Hepatocyte (in vitro differentiated cells): ENCODE results near the gene PTPN5. TPM values are rescaled to one million over a fixed set of nuclear protein-coding genes. Genes with fewer than 3 reads are reported as not detected.
A peak's percentile ranks its signal among the peaks of the same experiment; 100 is the strongest.
"Not testable (repeated sequence)": the region's sequence is repeated elsewhere in the genome, so short reads cannot be mapped to it uniquely, and the experiment has no call there.

ENCODE experiments used
- DNase-seq: peaks from one replicate; pipeline ENCODE4 v3.0.0-alpha.2; 2016; ENCODE audit warnings: low spot score
- H2AFZ ChIP-seq: fragments of 200-600 bp; sonication (generic); 2 replicates; pipeline ENCODE4 v1.6.0; 2016; ENCODE audit warnings: antibody characterized with exemption, mild to moderate bottlenecking
- H3K27ac ChIP-seq: fragments of 200-600 bp; sonication (generic); 2 replicates; pipeline ENCODE4 v1.5.1; 2016; ENCODE audit warnings: mild to moderate bottlenecking
- H3K27me3 ChIP-seq: fragments of 200-600 bp; sonication (generic); 2 replicates; pipeline ENCODE4 v1.6.1; 2016
- H3K36me3 ChIP-seq: fragments of 200-600 bp; sonication (generic); replicated peaks from 2 replicates; pipeline ENCODE4 v1.5.1; 2016; ENCODE audit warnings: low read depth; ENCODE audit not compliant: insufficient read depth
- H3K4me1 ChIP-seq: fragments of 200-600 bp; sonication (generic); 2 replicates; pipeline ENCODE4 v1.5.1; 2016; ENCODE audit warnings: mild to moderate bottlenecking, moderate library complexity; ENCODE audit not compliant: insufficient read depth
- H3K4me2 ChIP-seq: fragments of 200-600 bp; sonication (generic); 2 replicates; pipeline ENCODE4 v1.6.0; 2016
- H3K4me3 ChIP-seq: fragments of 200-600 bp; sonication (generic); 2 replicates; pipeline ENCODE4 v1.5.1; 2016; ENCODE audit warnings: mild to moderate bottlenecking
- H3K79me2 ChIP-seq: fragments of 200-600 bp; sonication (generic); 2 replicates; pipeline ENCODE4 v1.6.0; 2017; ENCODE audit warnings: mild to moderate bottlenecking
- H3K9me2 ChIP-seq: fragments of 200-600 bp; sonication (generic); replicated peaks from 2 replicates; pipeline ENCODE4 v1.6.0; 2017; ENCODE audit warnings: mild to moderate bottlenecking; ENCODE audit not compliant: insufficient read depth
- H3K9me3 ChIP-seq: fragments of 200-600 bp; sonication (generic); 2 replicates; pipeline ENCODE4 v1.5.1; 2016; ENCODE audit warnings: low read depth, mild to moderate bottlenecking
- H4K20me1 ChIP-seq: fragments of 200-600 bp; sonication (generic); 2 replicates; pipeline ENCODE4 v1.6.0; 2016; ENCODE audit warnings: mild to moderate bottlenecking; ENCODE audit not compliant: insufficient read depth, poor library complexity, severe bottlenecking
- CTCF ChIP-seq: fragments of 200-600 bp; sonication (generic); IDR thresholded peaks from 2 replicates; pipeline ENCODE4 v1.5.1; 2016; ENCODE audit warnings: antibody characterized with exemption, mild to moderate bottlenecking; ENCODE audit not compliant: poor library complexity
- EZH2 ChIP-seq: fragments of 200-600 bp; sonication (generic); IDR thresholded peaks from 2 replicates; pipeline ENCODE4 v1.6.1; 2016; ENCODE audit warnings: antibody characterized with exemption, mild to moderate bottlenecking, borderline replicate concordance
- EZH2phosphoT487 ChIP-seq: fragments of 200-600 bp; sonication (generic); IDR thresholded peaks from one replicate; pipeline ENCODE4 v1.6.1; 2018; ENCODE audit warnings: antibody characterized with exemption, mild to moderate bottlenecking, low read depth, moderate library complexity; ENCODE audit not compliant: unreplicated experiment, severe bottlenecking
- WGBS: methylation state at CpG from one replicate; pipeline ENCODE4 v1.1.6; 2016; ENCODE audit warnings: low lambda C conversion rate; ENCODE audit errors: missing lambda C conversion rate; 5-methylcytosine and 5-hydroxymethylcytosine counted together
- polyA plus RNA-seq: library from polyadenylated mRNA; unstranded; fragments of >200 nt; fragmentation: Nextera tagmentation; extraction: Ambion mirVana; gene quantifications from 2 replicates; pipeline ENCODE4 v1.2.1, GENCODE V29; 2016
- total RNA-seq: library from RNA; depleted of rRNA; stranded (reverse); fragments of >200 nt; gene quantifications from 2 replicates; pipeline ENCODE4 v1.2.3, GENCODE V29; 2014

The PTPN5 gene
- 0.40 and 0.90 TPM in 2 replicates for total RNA-seq
- 0.22 and 0.78 TPM in 2 replicates for polyA plus RNA-seq

- DNase-seq, result no peak
These were observed at the start of gene PTPN5 for GRCh38 chr11:18791207-18791968. Gene PTPN5 (minus strand): TSS chr11:18791798. CDS start chr11:18771958, 19,840 bp downstream.

GRCh38 chr11:18836417-18836816, 44.8 kb upstream of the PTPN5 start:
- H3K9me2 ChIP-seq, result no peaks in the 10 kb centered on the region
- TF ChIP-seq EZH2 (no peak), CTCF (no peak), EZH2phosphoT487 (no peak)
- no peaks in the 10 kb centered on the region for H3K79me2 ChIP-seq
- no peaks in the 10 kb centered on the region for H3K36me3 ChIP-seq
- H2AFZ ChIP-seq, result no peak overlapping the region
- no peaks in the 10 kb centered on the region for H3K9me3 ChIP-seq
- no peak overlapping the region for H3K27ac ChIP-seq
- H4K20me1 ChIP-seq, result no peaks in the 10 kb centered on the region
- DNase-seq, result peak; percentile 17
- H3K4me3 ChIP-seq, result no peak overlapping the region
- no peaks in the 10 kb centered on the region for H3K27me3 ChIP-seq
- 63% methylated on average over 2 of the region's 2 CpGs for WGBS
- no peaks in the 10 kb centered on the region for H3K4me1 ChIP-seq
- no peak overlapping the region for H3K4me2 ChIP-seq

More at GRCh38 chr11:18791207-18791968, at the start of gene PTPN5:
- WGBS, result 3% methylated on average over 43 of the region's 94 CpGs
- Histone ChIP-seq H3K4me2 (peak within 1 kb of the TSS; percentile 95), H3K27ac (no peak within 1 kb of the TSS), H2AFZ (peak within 1 kb of the TSS; percentile 60), H3K4me1 (peaks cover 7% of the 10 kb centered on the region), H4K20me1 (no peaks in the 10 kb centered on the region), H3K27me3 (peaks cover 84% of the 10 kb centered on the region), H3K36me3 (no peaks in the 10 kb centered on the region), H3K9me2 (no peaks in the 10 kb centered on the region), H3K4me3 (peak within 1 kb of the TSS; percentile 49), H3K9me3 (no peaks in the 10 kb centered on the region), H3K79me2 (no peaks in the 10 kb centered on the region)
- TF ChIP-seq CTCF (no peak), EZH2phosphoT487 (no peak), EZH2 (peak; percentile 77)

GRCh38 chr11:18834754-18835466, 43.3 kb upstream of the PTPN5 start:
- H3K9me2 ChIP-seq, result no peaks in the 10 kb centered on the region
- no peak overlapping the region for H2AFZ ChIP-seq
- no peak overlapping the region for H3K27ac ChIP-seq
- 63% methylated on average over 5 of the region's 5 CpGs for WGBS
- H3K79me2 ChIP-seq, result no peaks in the 10 kb centered on the region
- no peak overlapping the region for H3K4me3 ChIP-seq
- no peaks in the 10 kb centered on the region for H3K27me3 ChIP-seq
- no peak for TF ChIP-seq CTCF
- TF ChIP-seq EZH2phosphoT487, result no peak
- TF ChIP-seq EZH2, result no peak
- no peak overlapping the region for H3K4me2 ChIP-seq
- no peaks in the 10 kb centered on the region for H3K9me3 ChIP-seq
- no peaks in the 10 kb centered on the region for H3K4me1 ChIP-seq
- DNase-seq, result no peak
- no peaks in the 10 kb centered on the region for H4K20me1 ChIP-seq
- H3K36me3 ChIP-seq, result no peaks in the 10 kb centered on the region

- not testable (repeated sequence) for H3K4me3 ChIP-seq, H3K27ac ChIP-seq, H3K36me3 ChIP-seq, DNase-seq, H3K4me1 ChIP-seq, H4K20me1 ChIP-seq, H3K27me3 ChIP-seq, H2AFZ ChIP-seq, H3K79me2 ChIP-seq, H3K9me3 ChIP-seq, H3K9me2 ChIP-seq
- 13% methylated on average over 1 of the region's 1 CpG for WGBS
- H3K4me2 ChIP-seq, result peak overlapping the region; percentile 22
These were observed 28.6 kb upstream of the PTPN5 start for GRCh38 chr11:18820160-18820559.
